ENCODE measurements around the gene LRRC4. TPM values are rescaled to one million over a fixed set of nuclear protein-coding genes. Genes with fewer than 3 reads are reported as not detected.

Gene LRRC4
- polyA plus RNA-seq, 3 donors, result 0.17 to 3.1 (median 1.5) TPM

DNA sequence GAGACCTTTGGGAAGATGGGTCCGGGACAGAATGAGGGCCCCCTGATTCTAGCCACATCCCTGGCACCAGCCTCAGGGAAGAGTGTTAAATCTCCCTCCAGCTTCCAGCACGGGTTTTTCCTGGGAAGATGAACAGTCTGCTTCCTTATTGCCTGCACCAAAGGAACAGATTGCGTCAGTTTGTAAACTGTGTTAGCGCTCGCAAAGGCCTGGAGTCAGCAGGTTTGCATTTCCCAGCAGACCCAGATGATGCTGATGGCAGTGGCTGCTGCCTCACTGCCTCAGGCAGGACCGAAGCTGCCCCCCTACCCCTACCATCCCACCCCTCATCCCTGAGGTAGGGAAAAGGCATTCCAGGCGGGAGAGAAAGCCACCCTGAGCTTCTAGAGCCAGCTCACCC is 34.6 kb upstream of the LRRC4 start:
- WGBS, 3 donors, result 87 to 91% (median 88%) methylated on average over 7 of the region's 7 CpGs
- H3K27ac ChIP-seq (ENCODE audit: low read depth, low read length), result no peak overlapping the region

DNA sequence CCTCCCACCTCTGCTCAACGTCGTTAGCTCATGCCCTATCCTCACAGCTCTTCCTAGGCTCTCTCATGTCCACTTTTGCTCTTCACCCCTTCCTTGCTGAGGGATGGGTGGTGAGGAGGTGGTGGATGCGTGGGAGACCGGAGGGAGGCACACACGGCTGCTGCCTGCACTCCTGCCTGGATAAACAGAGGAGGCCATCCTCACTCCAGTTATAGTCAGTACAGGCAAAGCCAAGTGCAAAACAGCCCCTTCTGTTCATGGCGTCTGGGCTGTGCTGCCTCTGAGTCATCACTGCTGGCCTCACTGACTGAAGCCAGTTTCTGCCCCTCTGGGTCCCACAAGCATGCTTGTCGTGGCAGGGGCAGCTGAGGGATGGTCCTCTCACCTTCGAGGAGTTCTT is 31.9 kb upstream of the LRRC4 start:
- no peak overlapping the region for H3K27ac ChIP-seq (ENCODE audit: low read depth, low read length)
- WGBS, 3 donors, result 93 to 97% (median 93%) methylated on average over 8 of the region's 8 CpGs

DNA sequence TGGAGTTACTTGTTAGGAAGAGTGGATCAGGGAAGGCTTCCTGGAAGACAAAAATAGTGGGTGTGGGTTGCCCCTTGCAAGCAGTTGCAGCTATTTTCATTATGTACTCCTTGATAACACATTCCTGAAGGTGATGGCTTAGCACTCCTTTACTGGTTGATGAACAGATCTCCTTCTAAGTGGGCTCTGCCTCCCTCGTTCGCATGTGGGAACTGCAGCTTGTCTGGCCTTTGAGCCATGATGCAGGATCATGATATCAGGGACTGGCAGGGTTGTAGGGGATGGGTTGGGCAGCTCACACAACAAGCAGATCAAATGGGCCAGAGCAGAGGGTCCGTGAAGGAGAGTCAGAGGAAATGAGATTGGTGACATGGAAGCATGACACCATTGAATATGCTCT is 28.8 kb upstream of the LRRC4 start:
- 76 to 96% (median 95%) methylated on average over 3 of the region's 3 CpGs for WGBS, 3 donors
- H3K27ac ChIP-seq (ENCODE audit: low read depth, low read length), result no peak overlapping the region

DNA sequence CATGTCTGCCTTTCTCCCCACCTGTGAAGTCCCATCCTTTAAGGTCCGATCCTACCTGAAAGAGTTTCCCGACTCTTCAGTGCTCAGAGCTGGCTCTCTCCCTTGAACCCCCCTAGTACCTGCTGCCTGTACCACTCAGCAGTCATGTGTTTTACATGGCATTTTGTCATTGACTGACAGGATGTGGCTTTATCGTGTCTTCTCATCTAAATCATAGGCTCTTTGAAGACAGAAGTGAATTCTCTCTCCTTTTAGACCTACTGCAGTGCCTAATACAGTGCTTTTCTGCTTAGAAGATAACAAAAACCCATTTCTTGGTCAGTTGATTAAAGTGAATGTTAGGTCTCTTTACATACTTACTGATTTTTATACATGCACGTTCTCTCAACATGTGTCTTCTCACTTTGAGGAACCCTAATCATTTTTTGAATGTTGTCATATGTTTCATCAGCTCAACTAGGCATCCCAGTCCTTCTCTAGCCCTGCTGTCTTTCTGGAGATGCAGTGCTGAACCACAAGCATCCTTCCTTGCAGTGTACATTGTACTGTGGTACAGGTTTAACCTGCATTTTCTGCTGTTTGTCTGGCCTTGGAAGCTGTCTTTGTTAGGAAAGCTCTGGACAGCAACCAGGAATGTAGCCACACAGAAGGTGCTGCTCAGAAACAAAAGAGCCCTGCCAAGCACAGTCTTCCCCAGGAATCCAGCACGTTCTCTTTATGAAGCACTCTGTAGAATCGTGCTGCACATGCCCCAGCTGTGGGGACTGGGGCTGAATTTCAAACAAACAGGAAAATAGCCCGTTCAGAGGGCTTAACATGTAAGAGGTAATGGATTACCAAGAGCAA is 28.1 kb upstream of the LRRC4 start:
- WGBS, 3 donors, result 81 to 86% (median 84%) methylated on average over 7 of the region's 7 CpGs
- no peak overlapping the region for H3K27ac ChIP-seq (ENCODE audit: low read depth, low read length)

DNA sequence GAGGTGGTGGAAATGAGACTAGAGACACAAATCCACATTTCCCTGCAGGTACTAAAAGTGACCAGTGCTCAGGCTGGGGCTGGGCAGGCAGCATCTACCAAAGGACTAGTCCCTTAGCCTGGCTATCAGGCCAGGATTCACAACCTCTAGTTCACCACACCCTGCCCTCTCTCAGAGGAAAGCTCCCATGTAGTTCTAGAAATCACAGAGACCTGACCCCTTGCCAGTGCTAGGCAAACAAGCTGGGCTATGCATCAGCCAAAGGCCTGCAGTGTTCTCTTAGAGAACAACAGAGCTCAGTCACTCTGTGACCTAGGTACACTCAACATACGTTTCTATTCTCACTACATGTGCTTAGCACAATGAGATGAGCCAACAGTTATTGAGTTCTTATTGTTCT is 26.7 kb upstream of the LRRC4 start:
- H3K27ac ChIP-seq (ENCODE audit: low read depth, low read length), result no peak overlapping the region
- 74 to 87% (median 76%) methylated on average over 1 of the region's 1 CpG for WGBS, 3 donors

DNA sequence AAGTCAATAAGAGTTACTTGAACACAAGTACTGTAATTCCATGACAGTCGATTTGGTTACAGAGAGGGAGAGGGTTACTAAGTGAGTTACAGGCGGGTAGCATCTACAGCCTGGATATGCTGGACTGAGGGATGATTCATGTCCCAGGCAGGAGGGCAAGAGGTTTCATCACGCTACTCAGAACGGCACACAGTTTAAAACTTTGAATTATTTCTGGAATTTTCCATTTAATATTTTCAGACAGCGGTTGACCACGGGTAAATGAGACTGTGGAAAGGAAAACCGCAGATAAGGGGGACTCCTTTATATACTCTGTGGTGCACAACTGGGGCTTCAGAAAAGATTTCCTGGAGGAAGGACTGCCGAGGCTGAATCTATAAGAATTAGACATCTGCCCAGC is 25.7 kb upstream of the LRRC4 start:
- H3K27ac ChIP-seq (ENCODE audit: low read depth, low read length), result no peak overlapping the region
- WGBS, 3 donors, result 87 to 93% (median 89%) methylated on average over 8 of the region's 8 CpGs

DNA sequence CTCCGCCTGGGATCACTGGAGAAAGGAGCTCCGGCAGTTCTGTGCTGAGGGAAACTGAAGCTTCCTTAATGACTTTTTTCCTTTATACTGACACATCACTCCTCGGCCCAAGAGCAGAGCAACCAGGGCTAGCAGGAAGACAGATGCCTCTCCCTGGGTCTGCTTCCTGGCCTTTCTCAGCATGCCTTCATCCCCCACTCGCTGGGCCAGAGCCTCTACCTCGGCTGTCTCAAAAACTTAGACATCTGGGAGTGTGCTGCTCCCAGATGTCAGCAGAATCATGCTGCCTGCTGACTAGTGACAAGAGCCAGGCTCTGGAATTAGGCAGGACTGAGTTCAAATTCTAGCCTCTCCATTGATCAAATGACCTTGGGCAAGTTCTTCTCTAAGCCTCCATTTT is 24.4 kb upstream of the LRRC4 start:
- H3K27ac ChIP-seq (ENCODE audit: low read depth, low read length), result no peak overlapping the region
- 75 to 80% (median 78%) methylated on average over 5 of the region's 5 CpGs for WGBS, 3 donors

DNA sequence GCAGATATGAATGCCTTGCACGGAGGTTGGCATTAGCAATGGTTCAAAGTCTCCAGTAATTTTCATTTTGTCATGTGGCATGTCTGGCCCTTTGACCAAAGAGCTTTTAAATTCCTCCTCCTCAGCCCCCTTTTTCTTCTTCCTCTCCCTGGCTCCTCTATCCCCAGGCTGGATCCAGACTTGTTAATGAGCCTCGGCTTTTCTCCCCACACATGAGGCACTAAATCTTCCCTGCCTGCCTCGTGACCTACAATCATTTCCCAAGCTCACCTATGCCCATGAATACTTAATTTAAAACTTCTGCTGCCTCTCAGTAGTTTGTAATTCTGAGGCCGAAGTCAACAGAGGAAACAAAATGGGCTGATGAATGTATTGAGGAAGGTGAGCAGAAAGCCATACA is 23.3 kb upstream of the LRRC4 start:
- 89 to 96% (median 94%) methylated on average over 4 of the region's 4 CpGs for WGBS, 3 donors
- no peak overlapping the region for H3K27ac ChIP-seq (ENCODE audit: low read depth, low read length)

DNA sequence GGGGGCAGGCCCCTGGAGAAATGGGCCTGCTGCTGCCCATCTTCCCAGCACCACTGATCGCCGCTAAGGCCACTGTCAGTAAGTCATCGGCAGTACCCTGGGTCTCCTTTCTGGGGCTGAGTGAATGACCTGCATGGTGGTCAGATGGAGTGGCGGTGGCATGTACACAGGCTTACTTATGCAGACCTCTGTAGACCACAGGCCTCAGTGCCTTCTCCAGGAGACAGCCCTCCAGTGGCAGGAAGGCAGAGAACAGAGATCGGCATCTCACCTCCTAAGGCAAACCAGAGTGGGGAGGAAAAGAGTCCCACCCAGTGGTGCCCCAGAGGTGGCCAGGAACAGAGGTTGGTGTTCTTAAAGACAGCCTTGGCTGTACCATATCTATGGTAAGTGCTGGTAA is 22.8 kb upstream of the LRRC4 start:
- WGBS, 3 donors, result 97 to 100% (median 98%) methylated on average over 5 of the region's 5 CpGs
- H3K27ac ChIP-seq (ENCODE audit: low read depth, low read length), result no peak overlapping the region

DNA sequence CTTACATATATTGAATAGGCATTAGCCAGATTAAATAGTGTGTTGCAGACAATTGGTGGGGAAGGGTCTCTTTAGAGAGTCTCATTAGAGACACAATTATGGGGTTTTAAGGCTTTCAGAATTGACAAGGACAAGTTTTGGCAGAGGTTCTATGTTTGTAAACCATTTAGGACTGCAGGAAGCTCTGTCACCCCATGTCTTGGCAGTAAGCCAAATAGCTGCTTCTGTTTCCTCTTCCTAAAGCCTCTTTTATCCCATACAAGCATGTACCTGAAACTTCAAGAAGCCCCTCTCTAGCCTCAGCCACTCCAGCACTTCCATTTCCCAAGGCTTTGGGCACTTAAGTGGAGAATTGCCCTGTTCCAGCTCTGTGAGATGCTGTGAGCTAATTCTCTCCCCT is 21.8 kb upstream of the LRRC4 start:
- no peak overlapping the region for H3K27ac ChIP-seq (ENCODE audit: low read depth, low read length)

DNA sequence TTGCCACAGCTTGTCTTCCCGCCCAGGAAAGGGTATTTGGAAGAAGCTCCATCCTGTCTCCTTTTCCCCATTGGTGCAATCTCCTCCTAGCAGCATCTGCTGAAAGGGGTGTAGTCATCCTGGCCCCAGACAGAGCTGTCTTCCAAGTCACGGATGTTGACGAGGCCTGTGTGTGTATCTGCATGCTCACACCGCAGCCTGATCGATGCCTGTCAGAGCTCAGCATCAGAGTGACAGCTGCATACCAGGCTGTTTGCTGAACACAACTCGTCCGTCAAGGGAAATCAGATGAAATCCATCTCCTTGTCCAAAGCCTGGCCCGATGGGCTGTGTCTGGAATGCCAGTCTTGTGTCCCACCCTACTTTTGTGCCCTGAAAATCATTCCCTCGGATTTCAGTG is 21.2 kb upstream of the LRRC4 start:
- no peak overlapping the region for H3K27ac ChIP-seq (ENCODE audit: low read depth, low read length)
- WGBS, 3 donors, result 91 to 95% (median 94%) methylated on average over 9 of the region's 9 CpGs

DNA sequence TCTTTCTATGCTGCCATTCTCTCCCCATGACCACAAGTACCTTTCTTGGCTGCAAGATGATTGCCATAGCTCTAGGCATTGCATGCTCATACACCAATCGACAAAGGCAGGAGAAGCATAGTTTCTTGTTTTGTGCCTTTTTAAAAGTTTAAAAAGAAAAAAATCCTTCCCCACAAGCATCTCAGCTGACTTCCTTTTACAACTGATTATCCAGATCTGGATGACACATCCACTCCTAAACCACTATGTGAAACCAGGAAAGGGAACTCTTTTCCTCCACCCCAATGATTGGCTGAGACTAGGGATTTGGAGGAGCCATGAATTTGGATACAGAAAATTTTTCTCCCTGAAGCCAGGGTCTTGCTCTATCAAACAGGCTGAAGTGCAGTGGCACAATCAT is 14.5 kb upstream of the LRRC4 start:
- no peak overlapping the region for H3K27ac ChIP-seq (ENCODE audit: low read depth, low read length)
- 73 to 92% (median 75%) methylated on average over 1 of the region's 1 CpG for WGBS, 3 donors

DNA sequence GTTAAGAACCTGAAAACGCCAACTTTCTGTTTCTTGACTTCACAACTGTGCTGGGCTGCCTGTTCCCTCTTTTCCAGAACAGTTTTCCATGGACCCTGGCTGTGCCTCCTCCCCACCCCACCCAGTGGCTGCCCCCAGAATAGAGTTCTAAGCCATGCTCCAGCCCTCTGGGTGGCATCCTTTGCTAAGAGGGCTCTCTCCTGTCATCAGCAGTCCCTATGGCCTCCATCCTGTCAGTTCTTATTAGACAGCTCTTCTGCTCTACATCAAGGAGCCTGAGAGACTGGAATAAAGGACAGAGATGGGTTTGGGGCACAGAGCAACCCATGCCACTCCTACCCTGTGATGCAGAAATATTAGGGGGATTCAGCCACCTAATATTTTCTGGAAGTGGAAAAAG is 13.9 kb upstream of the LRRC4 start:
- WGBS, 3 donors, result 78 to 96% (median 79%) methylated on average over 1 of the region's 1 CpG
- H3K27ac ChIP-seq (ENCODE audit: low read depth, low read length), result no peak overlapping the region

DNA sequence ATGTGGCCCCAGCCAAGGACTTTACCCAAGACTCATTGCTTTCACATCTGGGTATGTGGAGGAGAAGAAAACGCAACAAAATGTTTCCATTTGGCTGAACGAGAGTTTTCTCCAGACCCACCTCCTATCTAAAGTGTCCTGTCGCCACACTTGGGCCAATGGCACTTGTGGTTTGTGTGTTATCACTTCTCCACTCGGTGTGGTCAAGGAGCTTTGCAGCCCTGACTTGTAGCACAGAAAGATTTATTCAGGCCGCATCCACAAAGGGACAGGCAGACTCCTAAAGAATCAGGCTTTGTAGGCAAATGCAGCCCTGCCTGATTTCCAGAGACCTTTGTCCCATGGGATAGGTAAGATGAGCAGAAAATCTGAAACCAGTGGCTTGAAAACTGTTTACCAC is 12.8 kb upstream of the LRRC4 start:
- 77 to 88% (median 79%) methylated on average over 5 of the region's 5 CpGs for WGBS, 3 donors
- no peak overlapping the region for H3K27ac ChIP-seq (ENCODE audit: low read depth, low read length)

DNA sequence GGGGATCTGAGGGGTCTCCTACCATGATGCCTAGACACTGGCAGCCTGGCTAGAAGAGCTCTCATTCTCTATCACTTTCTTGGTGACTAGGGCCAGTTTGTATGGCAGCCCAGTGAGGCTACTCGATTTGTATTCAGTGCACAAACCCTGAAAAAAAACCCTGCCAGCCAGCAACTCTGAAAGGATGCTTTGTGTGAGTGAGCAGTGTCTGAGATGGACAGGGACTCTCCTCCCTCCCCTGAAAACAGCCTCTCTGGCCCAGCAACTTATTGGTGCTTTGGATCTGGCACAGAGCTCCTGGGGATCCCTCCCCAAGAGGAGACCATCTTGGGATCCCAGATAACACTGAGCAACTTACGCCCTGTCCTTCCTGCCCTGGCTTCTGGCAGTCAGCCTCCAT is 10.8 kb upstream of the LRRC4 start:
- WGBS, 3 donors, result 71 to 95% (median 89%) methylated on average over 2 of the region's 2 CpGs
- no peak overlapping the region for H3K27ac ChIP-seq (ENCODE audit: low read depth, low read length)

DNA sequence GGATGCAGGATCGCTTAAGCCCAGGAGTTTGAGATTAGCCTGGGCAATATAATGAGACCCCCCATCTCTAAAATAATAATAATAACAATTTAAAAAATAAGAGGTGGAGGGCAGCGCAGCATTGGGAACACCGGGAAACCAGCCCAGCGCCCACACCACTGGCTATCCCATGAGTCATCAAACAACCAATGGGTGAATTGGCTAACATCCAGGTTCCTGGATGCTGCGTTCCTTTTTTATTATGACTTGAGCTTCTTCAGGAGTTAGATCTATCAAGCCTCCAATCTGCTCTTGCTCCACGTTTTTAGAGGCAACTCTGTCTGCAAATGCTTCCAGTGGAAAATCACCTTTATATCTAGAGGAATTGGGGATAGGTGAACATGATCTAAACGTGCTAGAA is 10.0 kb upstream of the LRRC4 start:
- 60 to 90% (median 70%) methylated on average over 7 of the region's 7 CpGs for whole genome bisulfite sequencing, 3 donors
- H3K27ac ChIP-seq (ENCODE audit: low read depth, low read length), result no peak overlapping the region

DNA sequence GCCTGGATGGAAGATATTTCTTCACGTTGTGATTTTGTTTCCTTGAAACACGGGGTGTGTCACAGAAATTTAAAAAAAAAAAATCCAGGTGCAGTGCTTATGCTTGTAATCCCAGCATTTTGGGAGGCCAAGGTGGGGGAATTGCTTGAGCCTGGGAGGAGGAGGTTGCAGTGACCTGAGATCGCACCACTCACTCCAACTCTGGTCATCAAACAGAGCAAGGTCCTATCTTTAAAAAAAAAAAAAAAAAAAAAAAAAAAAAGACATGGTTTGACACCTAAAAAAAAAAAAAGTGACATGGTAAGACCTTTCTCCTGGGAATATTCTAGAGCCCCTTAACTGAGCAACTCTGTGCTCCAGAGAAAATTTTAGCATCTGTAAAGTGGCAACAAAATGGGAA is 9.0 kb upstream of the LRRC4 start:
- no peak overlapping the region for H3K27ac ChIP-seq (ENCODE audit: low read depth, low read length)
- 80 to 94% (median 92%) methylated on average over 3 of the region's 3 CpGs for whole genome bisulfite sequencing, 3 donors

DNA sequence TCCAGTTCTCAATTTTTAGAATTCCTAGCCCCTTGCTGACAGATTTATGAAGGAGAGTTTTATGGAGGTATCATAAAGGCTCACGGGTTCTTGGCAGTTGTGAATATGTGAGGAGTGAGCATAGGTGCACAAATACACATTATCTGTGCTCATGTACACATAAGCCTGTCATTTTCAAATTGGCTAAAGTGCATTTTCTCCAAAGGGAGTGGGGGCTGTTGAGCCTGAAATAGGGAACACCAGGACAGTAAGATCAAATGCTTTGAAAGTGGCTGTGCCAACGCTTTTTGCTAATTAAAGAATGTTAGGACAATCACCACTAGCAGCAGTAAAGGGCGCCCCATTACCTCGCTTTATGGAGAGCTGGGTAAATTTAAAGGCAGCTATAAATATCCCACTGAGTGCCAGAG is 8.3 kb upstream of the LRRC4 start:
- H3K27ac ChIP-seq (ENCODE audit: low read depth, low read length), result no peak overlapping the region
- 89 to 96% (median 95%) methylated on average over 4 of the region's 4 CpGs for WGBS, 3 donors

DNA sequence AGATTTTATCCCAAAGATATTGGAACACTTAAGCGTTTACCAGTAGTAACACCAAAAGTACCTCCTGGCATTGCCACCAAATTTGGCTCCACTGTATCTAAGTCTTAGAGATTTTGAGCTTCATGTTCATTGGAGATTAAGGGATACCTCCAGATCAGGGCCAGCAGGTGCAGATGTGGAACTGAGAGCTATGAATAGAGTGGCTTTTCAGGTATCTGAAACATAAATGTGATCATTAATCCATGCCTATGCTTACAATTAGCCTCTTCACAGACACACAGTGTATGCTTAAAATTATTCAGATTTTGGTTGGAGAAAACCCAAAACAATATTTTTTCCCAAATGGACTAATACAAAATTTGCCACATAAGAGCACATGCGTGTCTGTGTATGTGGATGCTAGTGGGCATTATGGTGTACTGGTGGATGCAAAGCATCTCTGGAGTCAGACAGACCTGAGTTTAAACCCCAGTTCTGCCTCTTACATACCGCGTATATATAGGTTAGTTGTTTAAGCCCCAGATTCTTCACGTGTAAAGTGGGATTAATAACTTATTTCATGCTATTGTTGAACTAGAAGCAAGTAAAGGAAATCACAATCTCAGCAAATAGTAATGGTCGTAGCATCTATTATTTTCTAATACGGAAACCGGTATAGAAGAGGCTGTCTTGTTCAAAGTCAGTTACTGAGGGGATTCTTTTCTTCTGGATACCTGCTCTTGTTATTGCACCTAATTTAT is 6.8 kb upstream of the LRRC4 start:
- WGBS, 3 donors, result 95 to 97% (median 95%) methylated on average over 8 of the region's 8 CpGs
- H3K27ac ChIP-seq (ENCODE audit: low read depth, low read length), result no peak overlapping the region

DNA sequence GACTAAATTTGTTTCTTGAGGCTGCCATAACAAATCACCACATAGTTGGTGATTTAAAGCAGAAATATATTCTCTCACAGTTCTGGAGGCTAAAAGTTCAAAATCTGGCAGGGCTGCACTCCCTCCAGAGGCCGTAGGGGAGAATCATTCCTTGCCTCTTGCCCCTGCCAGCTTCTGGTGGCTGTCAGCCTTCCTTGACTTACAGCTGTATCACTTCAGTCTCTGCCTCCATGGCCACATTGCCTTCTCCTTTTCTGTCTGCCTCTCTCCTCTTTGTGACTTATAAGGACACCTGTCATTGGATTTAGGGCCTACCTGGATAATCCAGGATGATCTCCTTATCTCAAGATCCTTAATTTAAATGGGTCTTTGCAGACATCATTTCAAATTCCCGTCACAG is 5.8 kb upstream of the LRRC4 start:
- WGBS, 3 donors, result 94 to 95% (median 95%) methylated on average over 2 of the region's 2 CpGs
- no peak overlapping the region for H3K27ac ChIP-seq (ENCODE audit: low read depth, low read length)

Measured in adipose tissue (tissue), 3 donors.